Central memory CD8-positive, alpha-beta T cell (primary cell): ENCODE data around the gene TRNP1.

Experiments used
- ATAC-seq: fragments of 150-1000 bp; cut with Tn5 transposase; replicated peaks from 2 replicates; pipeline ENCODE4 v1.10.0; 2022; ENCODE audit warnings: mild to moderate bottlenecking, moderate FRiP score, moderate number of reproducible peaks; ENCODE audit not compliant: poor library complexity, severe bottlenecking; ENCODE audit errors: extremely low read depth
- DNase-seq, 2 donors: peaks; one replicate each; pipeline ENCODE4 v3.0.0; 2021; ENCODE audit warnings: low spot score in 2 of 2
- H3K27ac Mint-ChIP-seq: one replicate; pipeline ENCODE4 v1.8.0; 2022; ENCODE audit warnings: low read depth, mild to moderate bottlenecking, moderate library complexity, mixed read lengths
- H3K27me3 Mint-ChIP-seq: one replicate; pipeline ENCODE4 v1.8.0; 2022; ENCODE audit warnings: mixed read lengths
- H3K36me3 Mint-ChIP-seq: one replicate; pipeline ENCODE4 v1.8.0; 2022; ENCODE audit warnings: mild to moderate bottlenecking, moderate library complexity, mixed read lengths; ENCODE audit not compliant: insufficient read depth
- H3K4me1 Mint-ChIP-seq: one replicate; pipeline ENCODE4 v1.8.0; 2022; ENCODE audit warnings: mixed read lengths
- H3K4me3 Mint-ChIP-seq: one replicate; pipeline ENCODE4 v1.8.0; 2022; ENCODE audit warnings: mild to moderate bottlenecking, moderate library complexity, mixed read lengths
- H3K9me3 Mint-ChIP-seq: one replicate; pipeline ENCODE4 v1.8.0; 2022; ENCODE audit warnings: mixed read lengths

Gene TRNP1

DNA sequence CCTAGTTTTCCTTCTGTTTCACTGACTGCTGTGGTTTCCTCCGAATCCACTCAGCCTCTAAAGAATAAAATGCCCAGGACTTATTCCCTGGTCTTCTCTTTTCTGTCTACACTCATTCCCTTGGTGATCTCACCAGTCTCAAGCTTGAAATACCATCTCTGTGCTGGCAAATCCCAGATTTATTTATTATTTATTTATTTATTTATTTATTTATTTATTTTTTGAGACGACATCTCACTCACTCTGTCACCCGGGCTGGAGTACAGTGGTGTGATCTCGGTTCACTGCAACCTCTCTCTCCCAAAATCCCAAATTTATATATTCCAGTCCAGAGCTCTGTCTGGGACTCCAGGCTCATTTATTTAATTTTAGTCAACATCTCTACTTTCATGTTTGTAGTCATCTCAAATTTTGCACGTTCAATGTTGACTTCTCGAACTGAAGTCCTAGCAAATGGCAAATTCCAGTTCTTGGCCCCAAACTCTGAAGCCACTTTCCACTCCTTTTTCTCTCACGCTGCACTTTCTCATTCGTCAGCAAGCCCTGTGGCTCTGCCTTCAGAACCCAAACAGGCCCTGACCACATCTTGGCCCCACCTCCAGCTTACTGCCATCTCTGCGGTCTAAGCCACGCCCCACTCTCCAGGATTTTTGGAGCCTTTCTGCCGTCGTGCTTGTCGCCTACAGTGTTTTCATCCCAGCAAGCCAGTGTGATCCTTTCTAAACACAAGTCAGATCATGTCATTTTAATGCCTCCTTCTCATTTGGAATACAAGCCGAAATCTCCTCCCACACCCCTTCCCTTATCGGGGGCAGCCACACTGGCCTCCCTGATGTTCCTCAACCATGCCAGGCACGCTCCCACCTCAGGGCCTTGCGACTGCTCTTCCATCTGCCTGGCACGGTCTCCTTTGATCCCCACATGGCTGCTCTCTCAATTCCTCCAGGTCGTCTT is 33.4 kb downstream of the TRNP1 start:
- DNase-seq (no peak), ATAC-seq (no peak)
- H3K9me3 Mint-ChIP-seq, result no peaks in the 10 kb centered on the region
- H3K36me3 Mint-ChIP-seq, result peaks cover 3% of the 10 kb centered on the region
- H3K27ac Mint-ChIP-seq, result no peak overlapping the region
- no peaks in the 10 kb centered on the region for H3K4me1 Mint-ChIP-seq
- peaks cover 33% of the 10 kb centered on the region for H3K27me3 Mint-ChIP-seq
- H3K4me3 Mint-ChIP-seq, result no peak overlapping the region

DNA sequence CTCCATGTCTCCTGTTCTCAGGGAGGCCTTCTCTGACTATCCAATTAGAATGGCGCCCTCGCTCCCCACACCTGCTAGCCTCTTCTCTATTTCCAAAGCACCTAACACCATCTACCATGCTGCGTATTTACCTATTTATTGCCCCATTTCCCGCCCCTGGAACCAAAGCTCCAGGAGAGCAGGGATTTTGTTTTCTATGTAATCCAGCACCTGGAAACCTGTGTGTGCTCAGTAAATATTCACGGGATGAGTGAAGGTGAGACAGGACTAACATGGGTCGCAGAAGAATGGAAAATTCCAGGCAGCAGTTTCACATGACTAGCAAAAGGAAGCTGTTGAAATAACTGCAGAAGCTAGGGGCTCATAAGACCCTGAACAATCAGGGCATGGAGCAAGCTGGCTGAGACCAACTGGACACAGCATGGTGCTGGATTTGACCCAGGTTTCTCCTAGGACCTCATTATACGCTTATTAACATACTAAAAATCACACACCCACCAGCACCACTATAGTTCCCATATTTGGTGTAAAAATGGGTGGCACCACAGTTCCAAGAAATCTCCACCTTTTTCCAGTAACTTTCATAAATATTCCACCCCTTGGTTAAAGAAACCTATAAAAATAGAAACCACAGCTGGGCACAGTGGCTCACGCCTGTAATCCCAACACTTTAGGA is 34.2 kb downstream of the TRNP1 start:
- no peaks in the 10 kb centered on the region for H3K9me3 Mint-ChIP-seq
- H3K4me3 Mint-ChIP-seq, result no peak overlapping the region
- no peak for DNase-seq
- ATAC-seq, result no peak
- H3K27me3 Mint-ChIP-seq, result peaks cover 24% of the 10 kb centered on the region
- H3K4me1 Mint-ChIP-seq, result no peaks in the 10 kb centered on the region
- no peak overlapping the region for H3K27ac Mint-ChIP-seq
- peaks cover 4% of the 10 kb centered on the region for H3K36me3 Mint-ChIP-seq

- DNase-seq (no peak), ATAC-seq (no peak)
- Mint-ChIP-seq H3K4me3 (no peak overlapping the region), H3K27me3 (peaks cover 19% of the 10 kb centered on the region), H3K27ac (no peak overlapping the region), H3K9me3 (no peaks in the 10 kb centered on the region), H3K4me1 (no peaks in the 10 kb centered on the region), H3K36me3 (peaks cover 4% of the 10 kb centered on the region)
These were observed 36.0 kb downstream of the TRNP1 start for GRCh38 chr1:27029517-27029916.

DNA sequence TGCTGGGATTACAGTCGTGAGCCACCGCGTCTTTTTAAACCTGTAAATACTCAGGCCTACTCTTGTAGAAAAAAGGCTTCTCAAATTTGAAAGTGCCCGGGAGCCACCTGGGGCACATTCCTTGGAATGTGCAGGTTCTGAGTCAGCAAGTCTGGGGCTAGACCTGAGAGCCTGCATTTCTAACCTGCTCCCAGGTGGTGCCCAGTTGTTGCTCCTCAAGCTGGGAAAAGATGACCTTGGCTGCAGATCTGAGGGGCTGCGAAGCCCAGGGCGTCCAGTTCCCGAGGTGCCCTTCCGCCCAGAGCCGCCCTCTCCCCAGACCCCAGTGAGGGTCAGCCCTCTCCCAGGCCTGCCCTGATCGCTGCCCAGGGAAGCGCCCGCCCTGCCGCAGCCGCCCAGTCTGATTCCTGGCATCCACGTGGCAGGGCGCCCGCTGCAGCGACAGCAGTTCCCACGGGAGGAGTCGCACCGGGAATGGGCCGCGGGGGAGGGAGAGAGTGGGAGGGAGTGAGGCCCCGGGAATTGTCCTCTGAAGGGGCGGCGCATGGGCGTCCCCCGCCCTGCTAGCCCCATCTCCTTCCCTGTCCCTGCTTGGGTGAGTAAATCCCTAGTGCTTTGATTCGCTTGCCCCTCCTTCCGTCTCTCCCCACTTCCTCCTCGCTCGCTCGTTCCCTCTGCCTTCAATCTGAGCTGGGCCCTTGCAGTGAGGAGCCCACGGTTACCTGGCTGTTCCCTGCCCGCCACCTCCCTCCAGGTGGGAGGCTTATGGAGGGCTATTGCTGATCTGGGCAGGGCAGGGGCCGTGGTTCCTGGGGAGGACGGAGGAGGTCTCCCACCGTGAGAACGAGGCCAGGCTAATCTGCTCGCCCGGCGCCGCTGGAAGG is 38.0 kb downstream of the TRNP1 start:
- Mint-ChIP-seq H3K27ac (no peak overlapping the region), H3K9me3 (no peaks in the 10 kb centered on the region), H3K36me3 (peaks cover 4% of the 10 kb centered on the region), H3K4me1 (no peaks in the 10 kb centered on the region), H3K4me3 (no peak overlapping the region), H3K27me3 (peaks cover 15% of the 10 kb centered on the region)
- DNase-seq, result no peak
- ATAC-seq, result no peak

GRCh38 chr1:27032119-27032461 is 38.6 kb downstream of the TRNP1 start:
- Mint-ChIP-seq H3K27ac (no peak overlapping the region), H3K4me1 (no peaks in the 10 kb centered on the region), H3K36me3 (peaks cover 4% of the 10 kb centered on the region), H3K27me3 (peaks cover 9% of the 10 kb centered on the region), H3K9me3 (no peaks in the 10 kb centered on the region), H3K4me3 (no peak overlapping the region)
- no peak for ATAC-seq
- DNase-seq, result no peak

GRCh38 chr1:27033043-27033746 is 39.7 kb downstream of the TRNP1 start:
- DNase-seq (no peak), ATAC-seq (no peak)
- H3K27ac Mint-ChIP-seq, result peak overlapping the region; percentile 32
- H3K36me3 Mint-ChIP-seq, result peaks cover 2% of the 10 kb centered on the region
- H3K9me3 Mint-ChIP-seq, result no peaks in the 10 kb centered on the region
- H3K4me3 Mint-ChIP-seq, result no peak overlapping the region
- H3K4me1 Mint-ChIP-seq, result no peaks in the 10 kb centered on the region
- peaks cover 8% of the 10 kb centered on the region for H3K27me3 Mint-ChIP-seq

GRCh38 chr1:27035344-27035743 is 41.9 kb downstream of the TRNP1 start:
- Mint-ChIP-seq H3K4me3 (no peak overlapping the region), H3K36me3 (peaks cover 4% of the 10 kb centered on the region), H3K27me3 (peaks cover 9% of the 10 kb centered on the region), H3K9me3 (no peaks in the 10 kb centered on the region), H3K27ac (no peak overlapping the region), H3K4me1 (no peaks in the 10 kb centered on the region)
- no peak for ATAC-seq
- DNase-seq, result no peak

DNA sequence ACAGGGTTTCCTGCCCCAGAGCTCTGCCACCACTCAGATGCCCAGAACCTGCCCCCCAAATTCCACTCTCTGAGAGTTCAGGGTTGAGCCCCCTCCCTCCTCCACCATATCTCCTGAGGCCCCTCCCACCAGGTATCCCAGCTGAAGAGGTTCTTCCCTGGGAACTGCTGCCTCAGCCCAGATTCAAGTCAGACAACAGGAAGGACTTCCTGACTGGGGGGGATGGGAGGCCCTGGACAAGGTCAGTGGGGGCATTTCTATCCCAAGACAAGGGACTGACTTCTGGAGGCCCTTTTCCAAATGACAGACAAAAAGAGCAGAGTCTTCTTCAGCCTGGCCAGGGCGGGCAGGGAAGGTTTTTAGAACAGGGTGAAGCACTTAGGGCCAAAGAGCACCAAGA is 43.2 kb downstream of the TRNP1 start:
- Mint-ChIP-seq H3K27me3 (peaks cover 9% of the 10 kb centered on the region), H3K4me3 (no peak overlapping the region), H3K36me3 (peaks cover 4% of the 10 kb centered on the region), H3K27ac (no peak overlapping the region), H3K9me3 (no peaks in the 10 kb centered on the region), H3K4me1 (no peaks in the 10 kb centered on the region)
- ATAC-seq (no peak), DNase-seq (no peak)

DNA sequence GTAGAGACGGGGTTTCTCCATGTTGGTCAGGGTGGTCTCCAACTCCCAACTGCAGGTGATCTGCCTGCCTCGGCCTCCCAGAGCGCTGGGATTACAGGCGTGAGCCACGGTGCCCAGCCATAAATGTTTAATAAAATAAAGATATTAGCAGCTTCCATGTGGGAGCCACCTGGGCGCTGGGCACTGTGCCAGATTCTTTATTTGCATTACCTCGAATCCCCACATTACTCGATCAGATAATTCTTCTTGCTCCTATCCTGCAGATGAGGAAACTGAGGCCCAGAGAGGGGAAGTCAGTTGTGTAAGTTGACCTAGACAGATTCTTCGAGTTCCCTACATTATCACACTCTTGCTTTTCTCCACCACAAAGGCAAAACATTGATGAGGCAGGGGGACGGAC is 44.0 kb downstream of the TRNP1 start:
- Mint-ChIP-seq H3K27ac (no peak overlapping the region), H3K27me3 (peaks cover 9% of the 10 kb centered on the region), H3K36me3 (peaks cover 4% of the 10 kb centered on the region), H3K4me3 (no peak overlapping the region), H3K9me3 (no peaks in the 10 kb centered on the region), H3K4me1 (no peaks in the 10 kb centered on the region)
- ATAC-seq (no peak), DNase-seq (no peak)

DNA sequence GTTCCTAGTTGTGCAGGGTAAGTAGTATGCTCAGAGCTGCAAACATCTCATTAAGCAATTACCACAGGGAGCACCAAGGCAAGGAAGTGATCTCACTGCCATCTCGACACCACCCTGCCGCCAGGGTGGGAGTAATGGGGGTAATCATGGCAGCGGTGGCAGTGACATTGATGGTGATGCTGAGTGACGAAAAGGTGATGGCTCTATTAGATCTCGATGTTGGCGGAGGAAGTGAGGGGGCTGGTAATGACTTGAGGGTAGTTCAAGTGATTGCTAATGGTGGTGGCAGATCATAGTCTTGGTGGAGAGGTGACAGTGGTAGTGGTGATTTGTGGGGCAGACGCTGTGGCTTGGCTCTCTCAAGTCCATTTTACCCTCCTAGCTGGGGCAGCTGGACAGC is 44.5 kb downstream of the TRNP1 start:
- Mint-ChIP-seq H3K9me3 (no peaks in the 10 kb centered on the region), H3K27me3 (peaks cover 9% of the 10 kb centered on the region), H3K27ac (no peak overlapping the region), H3K4me1 (no peaks in the 10 kb centered on the region), H3K4me3 (no peak overlapping the region), H3K36me3 (peaks cover 2% of the 10 kb centered on the region)
- no peak for DNase-seq
- no peak for ATAC-seq

DNA sequence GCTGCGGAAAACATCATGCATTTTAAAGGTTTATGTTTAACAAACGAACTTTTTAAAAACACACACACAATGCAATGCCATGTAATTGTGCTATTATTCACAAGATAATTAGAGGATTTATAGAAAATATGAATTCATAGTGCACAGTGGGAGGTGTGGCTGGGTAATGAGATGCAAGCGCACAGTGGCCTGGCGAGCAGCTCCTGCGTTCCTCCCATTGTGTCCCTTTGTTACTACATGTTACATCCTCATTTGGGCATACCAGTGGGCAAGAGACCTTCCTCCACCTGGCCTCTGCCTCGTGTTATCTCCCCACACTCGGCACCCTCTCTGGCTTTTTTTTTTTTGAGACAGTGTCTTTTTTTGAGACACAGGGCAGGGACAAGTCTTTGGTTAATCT is 49.2 kb downstream of the TRNP1 start:
- H3K4me1 Mint-ChIP-seq, result peaks cover 23% of the 10 kb centered on the region
- peaks cover 2% of the 10 kb centered on the region for H3K36me3 Mint-ChIP-seq
- no peak for DNase-seq
- H3K9me3 Mint-ChIP-seq, result no peaks in the 10 kb centered on the region
- H3K4me3 Mint-ChIP-seq, result no peak overlapping the region
- peaks cover 7% of the 10 kb centered on the region for H3K27me3 Mint-ChIP-seq
- ATAC-seq, result no peak
- no peak overlapping the region for H3K27ac Mint-ChIP-seq

DNA sequence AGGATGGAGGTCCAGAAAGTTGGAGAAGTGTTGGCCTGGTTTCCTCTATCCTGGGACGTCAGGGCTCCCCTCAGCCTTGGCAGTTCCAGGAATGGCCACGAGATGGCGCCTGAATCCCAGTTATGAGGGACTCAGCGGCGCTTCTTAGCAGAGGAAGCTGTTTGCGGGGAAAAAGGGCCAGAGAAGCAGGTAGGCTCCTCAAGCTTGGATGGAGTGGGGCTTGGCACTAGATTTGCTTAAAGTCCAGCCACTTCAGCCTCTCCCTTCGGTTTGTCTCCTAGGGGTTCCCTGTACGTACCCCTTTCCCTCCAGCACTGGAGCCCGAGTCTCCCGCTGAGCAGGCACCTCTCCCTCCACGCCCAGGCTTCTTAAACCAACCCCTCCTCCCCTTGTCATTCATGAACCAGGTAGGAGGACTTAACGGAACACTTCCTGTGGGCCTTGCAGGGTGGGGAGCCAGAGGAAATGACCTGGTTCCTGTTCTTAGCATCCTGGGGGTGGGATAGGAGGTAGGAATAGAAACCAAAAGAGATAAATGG is 51.2 kb downstream of the TRNP1 start:
- Mint-ChIP-seq H3K27ac (no peak overlapping the region), H3K27me3 (no peaks in the 10 kb centered on the region), H3K4me1 (peaks cover 23% of the 10 kb centered on the region), H3K4me3 (no peak overlapping the region), H3K9me3 (no peaks in the 10 kb centered on the region), H3K36me3 (peaks cover 2% of the 10 kb centered on the region)
- DNase-seq (peak; percentile 75 to 92), ATAC-seq (peak; percentile 85)
